K562 (cell line): ENCODE measurements around the gene SUV39H2.

Experiments
- HOXB6 ChIP-seq: fragments of 250-450 bp; sonication (Bioruptor Pico); IDR thresholded peaks from 2 replicates; pipeline ENCODE4 v1.5.1; 2022; ENCODE audit warnings: mild to moderate bottlenecking, borderline replicate concordance
- ZNF695 ChIP-seq: fragments of 450-650 bp; formaldehyde crosslinking; IDR thresholded peaks from 2 replicates; pipeline ENCODE4 v1.4.0; 2020; ENCODE audit warnings: mild to moderate bottlenecking, moderate library complexity

DNA sequence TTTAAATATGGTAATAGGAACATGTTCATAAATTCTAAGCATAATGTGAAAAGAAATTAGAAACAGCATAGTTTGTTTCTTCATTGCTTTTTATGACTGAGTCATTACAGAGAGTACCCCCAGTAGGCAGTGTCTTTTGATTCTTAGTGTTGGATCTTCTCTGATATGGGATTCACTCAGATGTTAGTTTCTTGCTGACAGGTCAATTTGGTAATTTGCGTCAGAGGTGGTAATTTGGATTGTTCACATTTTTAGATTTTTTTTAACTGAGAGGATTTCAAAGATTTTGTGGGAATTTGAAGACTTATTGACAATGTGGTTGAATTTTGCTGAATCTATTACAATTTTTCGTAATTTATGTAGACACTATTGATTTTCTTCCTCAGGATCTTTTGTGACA is 38.5 kb upstream of the SUV39H2 start:
- TF ChIP-seq HOXB6 (CRISPR knock-in tag) (no peak), ZNF695 (CRISPR knock-in tag) (no peak)
